H1 (cell line): ENCODE data around the gene KCNN4. TPM values are rescaled to one million over a fixed set of nuclear protein-coding genes. Genes with fewer than 3 reads are reported as not detected.

Experiments
- CTCF ChIA-PET: fragments of 300-600 bp; sonication (Branson Sonifier 250); formaldehyde crosslinking; loops from one replicate; lab custom pipeline; 2021; ENCODE audit not compliant: partially characterized antibody; lab: Charles Lee
- POLR2A ChIA-PET: fragments of 300-600 bp; sonication (Branson Sonifier 250); formaldehyde crosslinking; loops from one replicate; lab custom pipeline; 2021; ENCODE audit warnings: inconsistent platforms; ENCODE audit not compliant: partially characterized antibody; lab: Charles Lee
- DNase-seq, 2 experiments: peaks; one replicate each; pipeline versions ENCODE4 v3.0.0 to v3.0.0-alpha.2; 2010 to 2022; ENCODE audit warnings: low spot score in 2 of 2, low read depth in 1 of 2, mixed read lengths in 1 of 2
- FAIRE-seq: peaks from 2 replicates; lab custom pipeline; 2011; peaks lifted over from hg19 to GRCh38; lab: Jason Lieb, UNC
- H2AFZ ChIP-seq: 2 replicates; pipeline ENCODE4 v1.8.1; 2012; ENCODE audit warnings: low read length, inconsistent platforms
- H2AK5ac ChIP-seq: 2 replicates; pipeline ENCODE4 v1.6.1; 2013; ENCODE audit warnings: low read depth, low read length
- H2BK120ac ChIP-seq: replicated peaks from 2 replicates; pipeline ENCODE3; 2013; ENCODE audit warnings: low read depth, low read length, inconsistent platforms
- H2BK12ac ChIP-seq: 2 replicates; pipeline ENCODE4 v1.6.1; 2013; ENCODE audit warnings: low read depth, low read length
- H2BK15ac ChIP-seq: 2 replicates; pipeline ENCODE4 v1.6.1; 2013; ENCODE audit warnings: low read length
- H2BK20ac ChIP-seq: 2 replicates; pipeline ENCODE4 v1.6.1; 2013; ENCODE audit warnings: low read length
- H2BK5ac ChIP-seq: 2 replicates; pipeline ENCODE4 v1.6.1; 2013; ENCODE audit warnings: low read depth, low read length
- H3K14ac ChIP-seq: 2 replicates; pipeline ENCODE4 v1.6.1; 2013; ENCODE audit warnings: inconsistent platforms; ENCODE audit not compliant: insufficient read length
- H3K18ac ChIP-seq: 2 replicates; pipeline ENCODE4 v1.6.1; 2013; ENCODE audit warnings: low read length; ENCODE audit errors: extremely low read depth
- H3K23ac ChIP-seq: 2 replicates; pipeline ENCODE4 v1.6.1; 2013; ENCODE audit warnings: inconsistent platforms; ENCODE audit not compliant: insufficient read length
- H3K23me2 ChIP-seq: 2 replicates; pipeline ENCODE4 v1.6.1; 2013; ENCODE audit warnings: low read depth, low read length
- H3K27ac ChIP-seq: 2 replicates; pipeline ENCODE4 v1.6.1; 2011; ENCODE audit warnings: low read depth, low read length, inconsistent platforms
- H3K27me3 ChIP-seq, 4 experiments: replicated peaks in 1 of 4; 1 replicate in 1 of 4; 2 replicates in 3 of 4; pipeline versions ENCODE4 v1.6.1 to v1.8.1; 2011 to 2013; ENCODE audit warnings: low read length in 3 of 4, mild to moderate bottlenecking in 3 of 4, inconsistent platforms in 2 of 4, mixed read lengths in 2 of 4, moderate library complexity in 1 of 4; ENCODE audit not compliant: control insufficient read depth in 3 of 4, insufficient read depth in 3 of 4; ENCODE audit errors: extremely low read depth in 1 of 4
- H3K36me3 ChIP-seq, 4 experiments: 2 replicates each; pipeline versions ENCODE4 v1.6.1 to v1.8.1; 2011 to 2013; ENCODE audit warnings: mild to moderate bottlenecking in 4 of 4, low read length in 3 of 4, moderate library complexity in 2 of 4, control low read depth in 1 of 4, inconsistent platforms in 1 of 4; ENCODE audit not compliant: insufficient read depth in 4 of 4, control insufficient read depth in 2 of 4
- H3K4ac ChIP-seq: replicated peaks from 2 replicates; pipeline ENCODE3; 2013; ENCODE audit warnings: low read length, low read depth, mixed read lengths, inconsistent platforms; ENCODE audit not compliant: insufficient read length
- H3K4me1 ChIP-seq, 4 experiments: replicated peaks in 1 of 4; 1 replicate in 1 of 4; 2 replicates in 3 of 4; pipeline versions ENCODE4 v1.6.1 to v1.8.1; 2011 to 2013; ENCODE audit warnings: low read length in 3 of 4, inconsistent platforms in 2 of 4, mixed read lengths in 1 of 4; ENCODE audit not compliant: insufficient read depth in 4 of 4, control insufficient read depth in 3 of 4
- H3K4me2 ChIP-seq, 2 experiments: 2 replicates each; pipeline versions ENCODE4 v1.6.1 to v1.8.1; 2011 to 2013; ENCODE audit warnings: low read depth in 2 of 2, low read length in 2 of 2, control low read depth in 1 of 2, inconsistent platforms in 1 of 2, mild to moderate bottlenecking in 1 of 2; ENCODE audit not compliant: insufficient read depth in 1 of 2
- H3K4me3 ChIP-seq, 4 experiments: fragments of 200-600, 300-600 bp in 1 of 4; sonication (generic), shearing (Covaris generic), sonication (Bioruptor Twin) in 1 of 4; 2 replicates each; pipeline versions ENCODE4 v1.5.1 to v1.8.1; 2011 to 2016; ENCODE audit warnings: low read length in 4 of 4, low read depth in 3 of 4, control low read depth in 2 of 4, inconsistent platforms in 2 of 4, mild to moderate bottlenecking in 2 of 4, mixed read lengths in 1 of 4, moderate library complexity in 1 of 4; ENCODE audit not compliant: insufficient read depth in 2 of 4; ENCODE audit errors: extremely low read depth in 1 of 4
- H3K56ac ChIP-seq: replicated peaks from 2 replicates; pipeline ENCODE3; 2013; ENCODE audit warnings: low read depth, mild to moderate bottlenecking, mixed read lengths, low read length, inconsistent platforms; ENCODE audit not compliant: insufficient read length
- H3K79me1 ChIP-seq: 2 replicates; pipeline ENCODE4 v1.6.1; 2013; ENCODE audit warnings: low read depth, low read length, control low read depth
- H3K79me2 ChIP-seq, 2 experiments: 2 replicates each; pipeline versions ENCODE4 v1.6.1 to v1.8.1; 2012 to 2013; ENCODE audit warnings: low read length in 2 of 2, mild to moderate bottlenecking in 2 of 2, inconsistent platforms in 1 of 2; ENCODE audit not compliant: insufficient read depth in 2 of 2, control insufficient read depth in 1 of 2
- H3K9ac ChIP-seq, 4 experiments: replicated peaks in 1 of 4; 1 replicate in 1 of 4; 2 replicates in 3 of 4; pipeline versions ENCODE4 v1.6.1 to v1.8.1; 2011 to 2013; ENCODE audit warnings: low read depth in 3 of 4, low read length in 3 of 4, control low read depth in 2 of 4, mild to moderate bottlenecking in 2 of 4, moderate library complexity in 2 of 4, inconsistent platforms in 1 of 4; ENCODE audit errors: extremely low read depth in 1 of 4
- H3K9me3 ChIP-seq, 2 experiments: 2 replicates each; pipeline versions ENCODE4 v1.6.1 to v1.8.1; 2012 to 2013; ENCODE audit warnings: mild to moderate bottlenecking in 2 of 2, moderate library complexity in 2 of 2, control low read depth in 1 of 2, inconsistent platforms in 1 of 2, low read depth in 1 of 2, low read length in 1 of 2, mixed read lengths in 1 of 2; ENCODE audit not compliant: insufficient read depth in 2 of 2
- H4K20me1 ChIP-seq, 2 experiments: replicated peaks in 1 of 2; 2 replicates each; pipeline versions ENCODE3 to v1.8.1; 2011 to 2013; ENCODE audit warnings: inconsistent platforms in 2 of 2, low read length in 2 of 2, mild to moderate bottlenecking in 1 of 2; ENCODE audit not compliant: insufficient read depth in 2 of 2, control insufficient read depth in 1 of 2
- H4K5ac ChIP-seq: 2 replicates; pipeline ENCODE4 v1.6.1; 2013; ENCODE audit warnings: low read length, low read depth, mixed read lengths, inconsistent platforms; ENCODE audit not compliant: insufficient read length
- H4K8ac ChIP-seq: 2 replicates; pipeline ENCODE4 v1.8.0; 2013; ENCODE audit warnings: mild to moderate bottlenecking, moderate library complexity, low read length, inconsistent platforms; ENCODE audit not compliant: insufficient read depth; ENCODE audit errors: extremely low read depth
- H4K91ac ChIP-seq: replicated peaks from 2 replicates; pipeline ENCODE3; 2013; ENCODE audit warnings: low read length, mixed read lengths, inconsistent platforms; ENCODE audit not compliant: insufficient read length
- ASH2L ChIP-seq: fragments of 200-600, 300-600 bp; sonication (generic); IDR thresholded peaks from one replicate; pipeline ENCODE4 v1.7.1; 2017; ENCODE audit warnings: low read length
- BCL11A ChIP-seq, 2 experiments: IDR thresholded peaks; one replicate each; pipeline ENCODE4 v1.6.1; 2011; ENCODE audit warnings: low read depth in 2 of 2, low read length in 2 of 2, mild to moderate bottlenecking in 2 of 2
- CBX5 ChIP-seq: fragments of 300-800, 300-1000 bp; sonication (generic); IDR thresholded peaks from 2 replicates; pipeline ENCODE4 v1.7.1; 2016; ENCODE audit warnings: antibody characterized with exemption, low read length, low read depth
- CBX8 ChIP-seq: fragments of 300-800, 300-1000 bp; sonication (generic); IDR thresholded peaks from 2 replicates; pipeline ENCODE4 v1.7.1; 2016; ENCODE audit warnings: low read depth, low read length, borderline replicate concordance
- CHD2 ChIP-seq: IDR thresholded peaks from 2 replicates; pipeline ENCODE4 v1.6.1; 2012; ENCODE audit warnings: low read length, improper control_type of control experiment
- GABPA ChIP-seq: IDR thresholded peaks from 2 replicates; pipeline ENCODE4 v1.6.1; 2011; ENCODE audit warnings: mild to moderate bottlenecking, low read length, moderate library complexity, borderline replicate concordance; ENCODE audit not compliant: insufficient read depth
- GTF2F1 ChIP-seq: IDR thresholded peaks from 2 replicates; pipeline ENCODE4 v1.6.1; 2012; ENCODE audit warnings: low read depth, low read length, improper control_type of control experiment, borderline replicate concordance
- MAFK ChIP-seq: IDR thresholded peaks from 2 replicates; pipeline ENCODE4 v1.6.1; 2012; ENCODE audit warnings: low read depth, mild to moderate bottlenecking, improper control_type of control experiment, low read length
- RBBP5 ChIP-seq: IDR thresholded peaks from 2 replicates; pipeline ENCODE4 v1.7.1; 2012; ENCODE audit warnings: low read depth, mild to moderate bottlenecking, inconsistent platforms, low read length, moderate library complexity, borderline replicate concordance
- RFX5 ChIP-seq: IDR thresholded peaks from 2 replicates; pipeline ENCODE4 v1.6.1; 2011; ENCODE audit warnings: low read depth, low read length, improper control_type of control experiment, borderline replicate concordance
- SIRT6 ChIP-seq: IDR thresholded peaks from one replicate; pipeline ENCODE4 v1.7.1; 2012; ENCODE audit warnings: low read length, inconsistent platforms
- SIX5 ChIP-seq: IDR thresholded peaks from 2 replicates; pipeline ENCODE4 v1.6.1; 2011; ENCODE audit warnings: mild to moderate bottlenecking, low read depth, low read length
- SP4 ChIP-seq: IDR thresholded peaks from 2 replicates; pipeline ENCODE4 v1.6.1; 2012; ENCODE audit warnings: low read length, inconsistent platforms
- SRF ChIP-seq: IDR thresholded peaks from 2 replicates; pipeline ENCODE4 v1.6.1; 2011; ENCODE audit warnings: mild to moderate bottlenecking, low read depth, low read length, moderate library complexity
- TCF12 ChIP-seq: IDR thresholded peaks from 2 replicates; pipeline ENCODE4 v1.6.1; 2011; ENCODE audit warnings: low read depth, mild to moderate bottlenecking, low read length
- YY1 ChIP-seq: IDR thresholded peaks from 2 replicates; pipeline ENCODE4 v1.6.1; 2011; ENCODE audit warnings: low read depth, mild to moderate bottlenecking, low read length
- WGBS, 2 experiments: shearing (Covaris generic) in 1 of 2; methylation state at CpG; one replicate each; pipeline versions ENCODE4 v1.1.6 to v1.1.7; 2013 to 2015; ENCODE audit warnings: low lambda C conversion rate in 2 of 2, mixed read lengths in 2 of 2, inconsistent platforms in 1 of 2, low coverage in 1 of 2, missing lambda C conversion rate in 1 of 2; ENCODE audit not compliant: insufficient replicate concordance in 2 of 2, insufficient coverage in 1 of 2, insufficient read length in 1 of 2; ENCODE audit errors: extremely low coverage in 1 of 2, missing lambda C conversion rate in 1 of 2; 5-methylcytosine and 5-hydroxymethylcytosine counted together
- polyA plus RNA-seq, 7 experiments: library from polyadenylated mRNA; depleted of rRNA in 3 of 7; stranded (reverse) in 5 of 7; unstranded in 2 of 7; fragments of >200 nt in 5 of 7; fragments of 200-250 nt in 2 of 7; gene quantifications; 1 replicate in 5 of 7; 2 replicates in 1 of 7; 4 replicates in 1 of 7; pipeline versions ENCODE4 v1.2.1 to v1.2.3, GENCODE V29; 2011 to 2013; ENCODE audit warnings: missing spikeins in 2 of 7, mixed read lengths in 2 of 7
- total RNA-seq: library from RNA; stranded (reverse); fragmentation: NEBNext Ultra II Directional; extraction: Animal tissue kit (Norgen Biotek cat#: 25700); gene quantifications from 2 replicates; pipeline ENCODE4 v1.2.1, GENCODE V29; 2021

Gene KCNN4
- total and polyA plus RNA-seq, 2 of the 8 experiments (the other 6 are each of a cell fraction or from before 2014, with no cell fraction given): 0.78 to 1.5 TPM

- peaks cover 4 to 36% (median 24%) of the 10 kb centered on the region in 4 experiments for H3K27me3 ChIP-seq
- POLR2A ChIA-PET: no interaction called here
- CTCF ChIA-PET: interaction anchor here (1.3 to 37.0 kb wide), 5 partner anchors 12 to 41 kb away, joined by 3 to 703 read pairs (median 9); partner anchors contain the start of gene SMG9
- TF ChIP-seq CHD2 (no peak), TCF12 (no peak), RBBP5 (no peak), RFX5 (no peak), SIRT6 (no peak), GTF2F1 (no peak), YY1 (no peak), MAFK (no peak), GABPA (no peak), ASH2L (no peak), SRF (no peak), BCL11A (IDR thresholded peaks at IDR 0.05; ENCODE audit: low read depth in 2 of 2, low read length in 2 of 2) (no peak), SIX5 (no peak), CBX8 (no peak), CBX5 (no peak), SP4 (no peak)
Observed at GRCh38 chr19:43797556-43797955, 16.8 kb upstream of the KCNN4 start.

More at GRCh38 chr19:43797556-43797955, 16.8 kb upstream of the KCNN4 start:
- Histone ChIP-seq H3K27ac (no peak overlapping the region), H4K5ac (no peak overlapping the region), H3K4me2 (no peak overlapping the region; a peak in 1 of 4 replicates), H3K18ac (no peak overlapping the region), H2BK12ac (peak overlapping the region; percentile 94; the same call in 1 of the 2 replicates), H2BK15ac (0 out of 2 replicates have a peak overlapping the region, but pooled peaks have one; percentile 92), H3K4ac (peak overlapping the region; percentile 69), H3K4me3 (no peak overlapping the region), H3K36me3 (no peaks in the 10 kb centered on the region), H4K20me1 (peaks cover 0 to 3% of the 10 kb centered on the region in 2 experiments), H4K91ac (no peak overlapping the region), H3K4me1 (peaks cover 0 to 5% (median 3%) of the 10 kb centered on the region in 4 experiments; a peak in 5 of 7 replicates), H3K14ac (no peak overlapping the region), H3K56ac (no peak overlapping the region), H3K79me1 (no peaks in the 10 kb centered on the region), H3K9me3 (no peaks in the 10 kb centered on the region), H3K9ac (no peak overlapping the region), H3K79me2 (no peaks in the 10 kb centered on the region), H2BK120ac (no peak overlapping the region), H2BK5ac (no peak overlapping the region), H3K23ac (no peak overlapping the region), H3K23me2 (peaks cover 8% of the 10 kb centered on the region), H2AFZ (no peak overlapping the region), H2AK5ac (0 out of 2 replicates have a peak overlapping the region, but pooled peaks have one; percentile 58), H2BK20ac (no peak overlapping the region), H4K8ac (no peak overlapping the region)
- DNase-seq (no peak), FAIRE-seq (no peak)
- 94% methylated on average over 7 of the region's 7 CpGs; no CpG with 5 or more reads in 1 of the 2 experiments for WGBS, 2 experiments
